GM18951 (cell line): ENCODE measurements around the gene GOLGA6L4.
"Not testable (repeated sequence)": the region's sequence is repeated elsewhere in the genome, so short reads cannot be mapped to it uniquely, and the experiment has no call there.

Experiments
- in situ Hi-C: fragments of 300-500 bp; cut with MboI; formaldehyde crosslinking; loops from one replicate; pipeline ENCODE4 v1.12.0; 2022; ENCODE audit warnings: low sequenced_read_pairs, mixed read lengths, inconsistent platforms; ENCODE audit not compliant: unreplicated experiment

Gene GOLGA6L4

GRCh38 chr15:84235573-84235972, at the start of gene GOLGA6L4:
TSS of gene GOLGA6L4 (plus strand) at chr15:84235773. CDS start at chr15:84235835, 62 bp downstream.
- in situ Hi-C loops, result not testable (repeated sequence)

GRCh38 chr15:84192982-84193381, 42.6 kb upstream of the GOLGA6L4 start:
- in situ Hi-C loops, result not testable (repeated sequence)

GRCh38 chr15:84195603-84196002, 40.0 kb upstream of the GOLGA6L4 start:
- in situ Hi-C loops, result not testable (repeated sequence)

- in situ Hi-C loops, result not testable (repeated sequence)
Observed at GRCh38 chr15:84196530-84197188, 38.9 kb upstream of the GOLGA6L4 start.

- in situ Hi-C loops, result not testable (repeated sequence)
Observed at GRCh38 chr15:84199865-84200264, 35.7 kb upstream of the GOLGA6L4 start.

- in situ Hi-C loops, result not testable (repeated sequence)
Observed at GRCh38 chr15:84246441-84246840, 10.9 kb downstream of the GOLGA6L4 start.
